Loucy (cell line): ENCODE measurements around the gene UBAP2.

Source experiments
- EZH2phosphoT487 ChIP-seq: fragments of 200-600 bp; IDR thresholded peaks from 2 replicates; pipeline ENCODE4 v1.6.1; 2018; ENCODE audit warnings: antibody characterized with exemption, mild to moderate bottlenecking, moderate library complexity, borderline replicate concordance
- TF ChIP-seq, protein P1 (sequence below): fragments of 200-600 bp; sonication (generic); conservative IDR thresholded peaks from 2 replicates; pipeline ENCODE4 v1.5.1; 2014; ENCODE audit warnings: mild to moderate bottlenecking, antibody characterized with exemption, low read length

DNA sequence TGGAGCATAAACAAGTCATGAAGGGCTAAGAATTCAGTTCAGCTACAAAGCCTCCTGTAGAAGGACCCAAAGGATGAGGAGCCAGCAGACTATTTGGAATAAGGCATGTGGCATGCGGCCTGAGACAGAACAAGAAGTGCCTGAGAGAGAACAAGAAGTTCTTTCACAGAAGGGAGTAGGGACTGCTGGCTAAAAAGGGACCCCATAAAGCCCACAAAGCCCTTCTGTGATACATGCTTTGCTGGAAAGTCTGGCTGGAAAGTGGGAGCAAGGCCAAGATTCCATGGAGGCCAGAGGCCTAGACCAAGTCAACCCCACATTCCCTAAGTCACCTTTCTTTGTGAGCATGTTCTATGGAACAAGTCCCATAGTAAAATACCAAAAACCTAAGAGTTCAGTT is 35.9 kb upstream of the UBAP2 start:
- TF ChIP-seq, protein P1, sequence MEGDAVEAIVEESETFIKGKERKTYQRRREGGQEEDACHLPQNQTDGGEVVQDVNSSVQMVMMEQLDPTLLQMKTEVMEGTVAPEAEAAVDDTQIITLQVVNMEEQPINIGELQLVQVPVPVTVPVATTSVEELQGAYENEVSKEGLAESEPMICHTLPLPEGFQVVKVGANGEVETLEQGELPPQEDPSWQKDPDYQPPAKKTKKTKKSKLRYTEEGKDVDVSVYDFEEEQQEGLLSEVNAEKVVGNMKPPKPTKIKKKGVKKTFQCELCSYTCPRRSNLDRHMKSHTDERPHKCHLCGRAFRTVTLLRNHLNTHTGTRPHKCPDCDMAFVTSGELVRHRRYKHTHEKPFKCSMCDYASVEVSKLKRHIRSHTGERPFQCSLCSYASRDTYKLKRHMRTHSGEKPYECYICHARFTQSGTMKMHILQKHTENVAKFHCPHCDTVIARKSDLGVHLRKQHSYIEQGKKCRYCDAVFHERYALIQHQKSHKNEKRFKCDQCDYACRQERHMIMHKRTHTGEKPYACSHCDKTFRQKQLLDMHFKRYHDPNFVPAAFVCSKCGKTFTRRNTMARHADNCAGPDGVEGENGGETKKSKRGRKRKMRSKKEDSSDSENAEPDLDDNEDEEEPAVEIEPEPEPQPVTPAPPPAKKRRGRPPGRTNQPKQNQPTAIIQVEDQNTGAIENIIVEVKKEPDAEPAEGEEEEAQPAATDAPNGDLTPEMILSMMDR, result no peak
- no peak for TF ChIP-seq EZH2phosphoT487
